Body of pancreas (tissue), 4 donors: ENCODE measurements around the gene TRUB2. TPM values are rescaled to one million over a fixed set of nuclear protein-coding genes. Genes with fewer than 3 reads are reported as not detected.
"Not testable (repeated sequence)": the region's sequence is repeated elsewhere in the genome, so short reads cannot be mapped to it uniquely, and the experiment has no call there.

Experiments used
- ATAC-seq: fragments of 150-250 bp; one replicate; pipeline ENCODE4 v1.9.1; 2016
- DNase-seq, 4 donors: peaks; one replicate each; pipeline ENCODE4 v3.0.0-alpha.2; 2019
- H3K27ac ChIP-seq, 4 donors: fragments of 200-600 bp; sonication (generic); 1 replicate in 3 of 4; 2 replicates in 1 of 4; pipeline versions ENCODE4 v1.5.1 to v1.6.1; 2016 to 2019; ENCODE audit warnings: mild to moderate bottlenecking in 1 of 4, mixed read lengths in 1 of 4, moderate library complexity in 1 of 4
- H3K27me3 ChIP-seq, 2 donors: fragments of 200-600 bp; sonication (generic); one replicate each; pipeline ENCODE4 v1.6.0; 2016; ENCODE audit warnings: mild to moderate bottlenecking in 1 of 2
- H3K36me3 ChIP-seq, 2 donors: fragments of 200-600 bp; sonication (generic); replicated peaks in 1 of 2; 2 replicates each; pipeline ENCODE4 v1.5.1; 2016; ENCODE audit warnings: low read depth in 2 of 2; ENCODE audit not compliant: insufficient read depth in 1 of 2
- H3K4me1 ChIP-seq: fragments of 200-600 bp; sonication (generic); one replicate; pipeline ENCODE4 v1.6.0; 2016
- H3K4me3 ChIP-seq, 2 donors: fragments of 200-600 bp; sonication (generic); 1 replicate in 1 of 2; 2 replicates in 1 of 2; pipeline ENCODE4 v1.5.1; 2016 to 2019
- H3K9me3 ChIP-seq, 3 donors: fragments of 200-600 bp; sonication (generic); 1 replicate in 2 of 3; 2 replicates in 1 of 3; pipeline ENCODE4 v1.5.1; 2016
- CTCF ChIP-seq, 7 experiments: fragments of 450-650 bp in 4 of 7; fragments of 200-600 bp in 3 of 7; sonication (generic) in 3 of 7; IDR thresholded peaks; one replicate each; pipeline ENCODE4 v1.5.1; 2016 to 2019; ENCODE audit warnings: antibody characterized with exemption in 7 of 7
- POLR2A ChIP-seq, 3 donors: fragments of 450-650 bp; IDR thresholded peaks; one replicate each; pipeline ENCODE4 v1.6.1; 2016; ENCODE audit warnings: antibody characterized with exemption in 3 of 3, mild to moderate bottlenecking in 2 of 3
- WGBS, 2 donors: methylation state at CpG; one replicate each; pipeline ENCODE4 v1.1.5; 2017; 5-methylcytosine and 5-hydroxymethylcytosine counted together
- intact Hi-C: fragments of 100-400 bp; cut with DNase I; formaldehyde crosslinking; loops from one replicate; pipeline ENCODE4 v1.15.1; 2023
- total RNA-seq, 2 donors: library from RNA; depleted of rRNA; stranded (reverse); fragments of >200 nt; gene quantifications; one replicate each; pipeline ENCODE4 v1.1.0, GENCODE V29; 2016

The TRUB2 gene
- total RNA-seq, 2 donors from 2014 or later, result 6.3 to 11.4 TPM

- Histone ChIP-seq H3K36me3 (no peaks in the 10 kb centered on the region), H3K4me3 (no peak overlapping the region), H3K27me3 (no peaks in the 10 kb centered on the region), H3K27ac (no peak overlapping the region), H3K9me3 (no peaks in the 10 kb centered on the region), H3K4me1 (peaks cover 12% of the 10 kb centered on the region)
- TF ChIP-seq POLR2A (IDR thresholded peaks at IDR 0.05) (no peak), CTCF (IDR thresholded peaks at IDR 0.05) (no peak)
- WGBS, 2 donors, result 85 to 95% methylated on average over 5 of the region's 5 CpGs
- intact Hi-C loops, result no loop called here
- ATAC-seq (no peak), DNase-seq (no peak)
Observed at GRCh38 chr9:128280084-128280622, 42.1 kb downstream of the TRUB2 start.

- H3K27ac ChIP-seq, H3K36me3 ChIP-seq, intact Hi-C loops, H3K27me3 ChIP-seq, ATAC-seq, H3K4me3 ChIP-seq, H3K9me3 ChIP-seq, DNase-seq: not testable (repeated sequence)
- peaks cover 19% of the 10 kb centered on the region for H3K4me1 ChIP-seq
- 73 to 80% methylated on average over 22 of the region's 22 CpGs for WGBS, 2 donors
Observed at GRCh38 chr9:128279088-128280073, 42.9 kb downstream of the TRUB2 start.

- 7 to 10% methylated on average over 23 of the region's 23 CpGs for WGBS, 2 donors
- intact Hi-C loops, result no loop called here
- DNase-seq (peak; percentile 18 to 35 (median 30)), ATAC-seq (peak; percentile 4)
- H3K27me3 ChIP-seq, result no peaks in the 10 kb centered on the region
- TF ChIP-seq CTCF (IDR thresholded peaks at IDR 0.05) (no peak), POLR2A (IDR thresholded peaks at IDR 0.05) (no peak)
- peaks cover 28% of the 10 kb centered on the region for H3K4me1 ChIP-seq
- H3K9me3 ChIP-seq, result no peaks in the 10 kb centered on the region
- peak overlapping the region; percentile 25 to 47 for H3K4me3 ChIP-seq
- H3K36me3 ChIP-seq, result no peaks in the 10 kb centered on the region
- H3K27ac ChIP-seq, result peak overlapping the region; percentile 18 to 76 (median 64)
Observed at GRCh38 chr9:128276574-128277270, 45.5 kb downstream of the TRUB2 start.

- DNase-seq, result peak; percentile 100
- peak within 1 kb of the TSS; percentile 65 to 86 (median 72) for H3K27ac ChIP-seq
- no peaks in the 10 kb centered on the region for H3K9me3 ChIP-seq
- H3K4me1 ChIP-seq, result peaks cover 28% of the 10 kb centered on the region
- H3K36me3 ChIP-seq, result peaks cover 0 to under 1% of the 10 kb centered on the region in 2 donors
- H3K27me3 ChIP-seq, result no peaks in the 10 kb centered on the region
- intact Hi-C loops, result no loop called here
- H3K4me3 ChIP-seq, result peak within 1 kb of the TSS; percentile 59 to 75
- peak; percentile 97 for ATAC-seq
- WGBS, 2 donors, result 0 to 1% methylated on average over 4 to 38 of the region's 38 CpGs
- TF ChIP-seq POLR2A (IDR thresholded peaks at IDR 0.05), result peak; percentile 67 to 97 (median 95)
- TF ChIP-seq CTCF (IDR thresholded peaks at IDR 0.05), result peak in 1 of 7 experiments; percentile 6
Observed at GRCh38 chr9:128276008-128276573, 46.2 kb downstream of the TRUB2 start, which contains the start of gene SWI5. Gene SWI5, plus strand, starts transcription at chr9:128276276.
